Measurements from ENCODE around the gene RAB44. TPM values are rescaled to one million over a fixed set of nuclear protein-coding genes. Genes with fewer than 3 reads are reported as not detected.

Gene RAB44
- total RNA-seq, 1 donor from 2014 or later, result 0.06 TPM

DNA sequence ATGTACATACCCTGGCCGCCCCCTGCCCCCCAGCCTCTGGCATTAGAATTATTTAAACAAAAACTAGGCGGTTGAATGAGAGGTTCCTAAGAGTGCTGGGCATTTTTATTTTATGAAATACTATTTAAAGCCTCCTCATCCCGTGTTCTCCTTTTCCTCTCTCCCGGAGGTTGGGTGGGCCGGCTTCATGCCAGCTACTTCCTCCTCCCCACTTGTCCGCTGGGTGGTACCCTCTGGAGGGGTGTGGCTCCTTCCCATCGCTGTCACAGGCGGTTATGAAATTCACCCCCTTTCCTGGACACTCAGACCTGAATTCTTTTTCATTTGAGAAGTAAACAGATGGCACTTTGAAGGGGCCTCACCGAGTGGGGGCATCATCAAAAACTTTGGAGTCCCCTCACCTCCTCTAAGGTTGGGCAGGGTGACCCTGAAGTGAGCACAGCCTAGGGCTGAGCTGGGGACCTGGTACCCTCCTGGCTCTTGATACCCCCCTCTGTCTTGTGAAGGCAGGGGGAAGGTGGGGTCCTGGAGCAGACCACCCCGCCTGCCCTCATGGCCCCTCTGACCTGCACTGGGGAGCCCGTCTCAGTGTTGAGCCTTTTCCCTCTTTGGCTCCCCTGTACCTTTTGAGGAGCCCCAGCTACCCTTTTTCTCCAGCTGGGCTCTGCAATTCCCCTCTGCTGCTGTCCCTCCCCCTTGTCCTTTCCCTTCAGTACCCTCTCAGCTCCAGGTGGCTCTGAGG, 11.5 kb upstream of the RAB44 start:
- DNase-seq (ENCODE audit: extremely low read depth, low read depth, low spot score), result no peak

DNA sequence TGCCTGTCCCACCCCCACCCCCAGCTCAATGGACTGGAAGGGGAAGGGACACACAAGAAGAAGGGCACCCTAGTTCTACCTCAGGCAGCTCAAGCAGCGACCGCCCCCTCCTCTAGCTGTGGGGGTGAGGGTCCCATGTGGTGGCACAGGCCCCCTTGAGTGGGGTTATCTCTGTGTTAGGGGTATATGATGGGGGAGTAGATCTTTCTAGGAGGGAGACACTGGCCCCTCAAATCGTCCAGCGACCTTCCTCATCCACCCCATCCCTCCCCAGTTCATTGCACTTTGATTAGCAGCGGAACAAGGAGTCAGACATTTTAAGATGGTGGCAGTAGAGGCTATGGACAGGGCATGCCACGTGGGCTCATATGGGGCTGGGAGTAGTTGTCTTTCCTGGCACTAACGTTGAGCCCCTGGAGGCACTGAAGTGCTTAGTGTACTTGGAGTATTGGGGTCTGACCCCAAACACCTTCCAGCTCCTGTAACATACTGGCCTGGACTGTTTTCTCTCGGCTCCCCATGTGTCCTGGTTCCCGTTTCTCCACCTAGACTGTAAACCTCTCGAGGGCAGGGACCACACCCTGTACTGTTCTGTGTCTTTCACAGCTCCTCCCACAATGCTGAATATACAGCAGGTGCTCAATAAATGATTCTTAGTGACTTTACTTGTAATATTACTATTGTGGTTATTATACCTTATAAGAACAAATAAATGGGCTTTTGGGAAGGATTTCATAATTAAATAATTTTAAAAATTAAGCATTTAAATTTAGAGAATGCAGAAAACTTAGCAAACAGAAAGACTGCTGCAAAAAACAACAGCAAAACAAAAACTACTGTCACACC, 10.7 kb upstream of the RAB44 start:
- DNase-seq (ENCODE audit: extremely low read depth, low read depth, low spot score), result no peak

GRCh38 chr6:36688063-36688738, 9.4 kb upstream of the RAB44 start:
- no peak for DNase-seq (ENCODE audit: extremely low read depth, low read depth, low spot score)

DNA sequence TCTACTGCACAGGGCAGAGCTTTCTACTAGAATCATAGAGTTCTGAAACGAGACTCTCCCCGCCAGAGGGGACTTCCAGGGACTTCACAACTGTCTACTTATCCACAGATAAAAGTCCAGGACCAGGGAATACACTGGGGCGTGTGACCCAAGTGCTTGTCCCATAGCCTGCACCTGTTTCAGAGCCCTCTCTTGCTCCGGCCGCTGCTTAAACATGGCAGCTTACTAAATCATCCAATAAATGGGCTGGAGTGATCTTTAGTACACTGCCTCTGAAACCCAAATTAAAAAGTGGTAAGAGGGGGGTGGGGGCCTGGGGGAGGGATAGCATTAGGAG, 8.9 kb upstream of the RAB44 start:
- no peak for DNase-seq (ENCODE audit: extremely low read depth, low read depth, low spot score)

- no peak for DNase-seq (ENCODE audit: extremely low read depth, low read depth, low spot score)
Observed at GRCh38 chr6:36691011-36691410, 6.6 kb upstream of the RAB44 start.

DNA sequence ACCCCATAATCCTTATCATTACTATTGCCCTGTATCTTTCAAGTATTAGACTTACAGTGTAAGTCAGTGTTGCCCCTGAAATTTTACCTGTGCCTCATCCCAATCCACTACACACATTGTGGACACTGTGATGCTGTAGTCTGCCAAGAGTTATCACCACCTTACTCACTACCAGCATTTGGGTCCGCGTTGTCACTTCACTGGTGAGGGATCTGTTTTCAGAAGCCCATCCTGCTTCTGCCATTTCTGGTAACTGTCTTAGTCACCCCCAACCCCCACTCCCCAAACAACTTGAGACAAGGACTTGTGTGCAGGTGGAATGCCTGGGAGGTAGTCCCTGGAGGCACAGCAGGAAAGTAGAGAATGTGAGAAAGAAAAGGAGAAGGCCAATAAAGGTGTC, 6.0 kb upstream of the RAB44 start:
- DNase-seq (ENCODE audit: extremely low read depth, low read depth, low spot score), result no peak

DNA sequence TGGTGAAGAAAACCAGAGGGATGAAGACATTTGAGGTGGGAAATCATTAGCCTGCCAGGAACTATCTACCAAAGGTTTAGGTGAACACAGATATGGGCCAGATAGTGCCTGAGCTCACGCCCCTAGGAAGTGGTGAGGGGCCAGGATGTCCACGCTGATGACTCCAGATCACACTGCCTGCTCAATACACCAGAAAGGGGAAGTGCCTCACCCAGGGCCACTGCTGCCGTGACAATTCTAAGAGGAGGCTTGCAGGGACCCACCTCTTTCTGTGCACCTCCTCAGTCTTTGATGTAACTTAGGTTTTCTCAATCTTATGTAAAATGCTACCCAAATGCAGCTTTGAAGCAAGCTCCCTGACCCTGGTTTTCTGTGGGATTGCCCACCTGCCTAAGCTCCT, 5.4 kb upstream of the RAB44 start:
- DNase-seq (ENCODE audit: extremely low read depth, low read depth, low spot score), result no peak

DNA sequence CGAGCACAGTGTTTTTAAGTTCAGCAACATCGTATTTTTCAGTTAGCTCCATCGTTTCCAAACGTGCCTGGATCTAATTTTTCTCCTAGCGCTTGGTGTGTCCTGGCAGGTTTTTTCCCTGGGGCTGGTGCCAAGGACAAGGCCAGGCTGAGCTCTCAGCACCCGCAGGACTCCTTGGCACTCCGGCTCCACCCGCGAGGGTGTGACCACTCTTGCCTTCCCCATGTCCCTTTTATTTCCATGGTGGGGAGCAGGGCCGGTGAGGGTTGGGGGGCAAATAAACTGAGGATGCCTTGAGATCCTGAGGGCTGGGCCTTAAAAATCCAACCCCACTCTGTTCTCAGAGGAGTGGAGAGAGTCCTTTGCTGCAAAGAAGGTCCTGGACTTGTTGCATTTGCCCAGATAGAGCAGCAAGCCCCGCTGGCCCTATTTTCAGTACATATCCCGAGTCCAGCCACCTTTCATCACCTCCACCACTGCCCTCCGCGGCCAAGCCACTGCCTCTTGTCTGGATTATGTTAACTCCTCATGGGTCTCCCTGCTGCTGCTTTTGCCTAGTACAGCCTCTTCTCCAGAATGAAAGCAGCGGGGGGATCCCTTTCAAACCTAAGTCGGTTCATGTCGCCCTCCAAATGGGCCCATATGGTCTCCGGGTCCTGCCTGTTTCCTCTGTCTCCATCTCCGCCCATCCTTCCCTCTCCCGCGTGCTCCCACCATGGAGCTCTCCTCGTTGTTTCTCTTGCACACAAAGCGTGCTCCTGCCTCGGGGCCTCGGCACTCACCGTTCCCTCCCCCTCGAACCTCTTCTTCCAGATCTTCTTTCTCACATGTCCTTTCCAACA, 4.5 kb upstream of the RAB44 start:
- no peak for DNase-seq (ENCODE audit: extremely low read depth, low read depth, low spot score)

DNA sequence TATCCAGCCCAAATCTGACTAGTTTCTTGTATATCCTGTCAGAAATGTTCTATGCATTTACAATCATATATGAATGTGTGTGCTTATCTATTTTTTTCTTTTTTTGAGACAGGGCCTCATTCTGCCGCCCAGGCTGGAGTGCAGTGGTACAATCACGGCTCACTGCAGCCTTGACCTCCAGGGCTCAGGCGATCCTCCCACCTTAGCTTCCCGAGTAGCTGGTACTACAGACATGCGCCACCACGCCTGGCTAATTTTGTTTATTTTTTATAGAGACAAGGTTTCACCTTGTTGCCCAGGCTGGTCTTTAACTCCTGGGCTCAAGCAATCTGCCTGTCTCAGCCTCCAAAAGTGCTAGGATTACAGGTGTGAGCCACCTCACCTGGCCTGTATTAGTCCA, 3.0 kb upstream of the RAB44 start:
- no peak for DNase-seq (ENCODE audit: extremely low read depth, low read depth, low spot score)

GRCh38 chr6:36695414-36695813, 2.2 kb upstream of the RAB44 start:
- DNase-seq (ENCODE audit: extremely low read depth, low read depth, low spot score), result no peak

DNA sequence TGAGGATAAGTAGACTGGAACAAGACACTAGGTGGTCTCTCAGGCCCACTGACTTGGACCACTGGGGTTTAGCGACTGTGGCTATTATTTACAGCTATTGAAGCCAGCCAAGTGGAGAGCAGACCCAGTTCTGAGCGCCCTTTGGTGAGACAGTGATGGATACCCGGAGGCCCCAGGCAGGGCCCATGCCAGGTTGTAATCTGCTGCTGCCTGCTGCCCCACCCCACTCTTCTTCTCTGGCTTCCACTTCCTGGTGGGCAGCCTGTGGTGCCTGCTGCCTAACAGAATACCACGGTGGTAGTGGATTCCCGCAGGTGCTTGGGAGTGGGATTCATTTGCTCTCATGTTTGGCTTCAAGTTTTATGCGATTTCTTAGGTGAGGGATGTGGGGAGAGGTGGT, 570 bp downstream of the RAB44 start:
- no peak for DNase-seq (ENCODE audit: extremely low read depth, low read depth, low spot score)

- no peak for DNase-seq (ENCODE audit: extremely low read depth, low read depth, low spot score)
Observed at GRCh38 chr6:36698871-36699271, 1.2 kb downstream of the RAB44 start.

DNA sequence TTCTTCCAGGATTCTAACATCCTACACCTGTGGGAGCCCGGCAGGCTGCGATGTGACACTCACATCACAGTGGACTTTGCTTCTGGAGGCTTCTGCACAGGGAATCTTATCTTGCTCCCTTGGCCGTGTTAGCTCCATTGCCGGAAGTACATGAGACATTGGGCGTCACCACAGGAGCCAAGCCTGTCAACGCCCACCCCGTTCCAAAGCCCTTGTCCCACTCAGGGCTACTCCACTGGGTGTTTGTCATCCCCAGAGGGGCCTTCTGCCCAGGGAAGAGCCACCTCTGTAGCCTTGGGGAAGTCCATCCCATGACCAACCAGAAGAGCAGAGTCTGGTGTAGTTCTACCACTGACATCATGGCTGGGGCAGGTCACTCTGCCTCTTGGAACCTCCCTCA, 1.7 kb downstream of the RAB44 start:
- no peak for DNase-seq (ENCODE audit: extremely low read depth, low read depth, low spot score)

DNA sequence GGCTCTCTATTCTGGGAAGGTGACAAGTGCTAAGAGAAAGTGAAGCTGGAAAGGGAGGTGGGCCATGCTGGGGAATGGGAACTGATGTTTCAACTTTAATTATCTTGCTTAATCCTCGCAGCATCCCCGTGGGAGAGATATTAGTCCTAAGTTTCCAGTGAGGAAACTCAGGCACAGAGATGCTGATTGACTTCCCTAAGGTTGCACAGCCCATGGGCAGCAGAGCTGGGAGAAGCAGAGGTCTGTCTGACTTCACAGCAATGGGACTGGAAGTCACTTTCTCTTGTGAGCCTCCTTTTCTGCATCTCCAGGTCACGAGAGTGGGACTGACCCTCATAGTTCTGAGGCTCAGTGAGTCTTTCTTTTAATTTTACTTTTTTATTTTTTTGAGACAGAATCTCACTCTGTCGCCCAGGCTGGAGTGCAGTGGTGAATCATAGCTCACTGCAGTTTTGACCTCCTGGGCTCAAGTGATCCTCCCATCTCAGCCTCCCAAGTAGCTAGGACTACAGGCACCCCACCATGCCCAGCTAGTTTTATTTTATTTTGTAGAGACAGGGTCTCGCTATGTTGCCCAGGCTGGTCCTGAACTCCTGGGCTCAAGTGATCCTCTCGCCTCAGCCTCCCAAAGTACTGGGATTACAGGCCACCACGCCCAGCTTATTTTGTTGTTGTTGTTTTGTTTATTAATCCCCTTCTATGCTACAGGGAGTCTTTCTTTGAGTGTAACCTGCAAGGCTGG, 2.6 kb downstream of the RAB44 start:
- no peak for DNase-seq (ENCODE audit: extremely low read depth, low read depth, low spot score)

GRCh38 chr6:36700831-36701230, 3.2 kb downstream of the RAB44 start:
- DNase-seq (ENCODE audit: extremely low read depth, low read depth, low spot score), result no peak

- DNase-seq (ENCODE audit: extremely low read depth, low read depth, low spot score), result no peak
Observed at GRCh38 chr6:36701401-36701991, 3.9 kb downstream of the RAB44 start.

- no peak for DNase-seq (ENCODE audit: extremely low read depth, low read depth, low spot score)
Observed at GRCh38 chr6:36702656-36703055, 5.0 kb downstream of the RAB44 start.

GRCh38 chr6:36703081-36703606, 5.5 kb downstream of the RAB44 start:
- no peak for DNase-seq (ENCODE audit: extremely low read depth, low read depth, low spot score)

GRCh38 chr6:36703982-36704381, 6.4 kb downstream of the RAB44 start:
- DNase-seq (ENCODE audit: extremely low read depth, low read depth, low spot score), result no peak
